NCI-H1092 (cell line): ENCODE results near the gene RGSL1.
"Not testable (repeated sequence)": the region's sequence is repeated elsewhere in the genome, so short reads cannot be mapped to it uniquely, and the experiment has no call there.

Experiments used
- DNase-seq: peaks from one replicate; lab custom pipeline; 2025; lab: John Stamatoyannopoulos, UW

Gene RGSL1

DNA sequence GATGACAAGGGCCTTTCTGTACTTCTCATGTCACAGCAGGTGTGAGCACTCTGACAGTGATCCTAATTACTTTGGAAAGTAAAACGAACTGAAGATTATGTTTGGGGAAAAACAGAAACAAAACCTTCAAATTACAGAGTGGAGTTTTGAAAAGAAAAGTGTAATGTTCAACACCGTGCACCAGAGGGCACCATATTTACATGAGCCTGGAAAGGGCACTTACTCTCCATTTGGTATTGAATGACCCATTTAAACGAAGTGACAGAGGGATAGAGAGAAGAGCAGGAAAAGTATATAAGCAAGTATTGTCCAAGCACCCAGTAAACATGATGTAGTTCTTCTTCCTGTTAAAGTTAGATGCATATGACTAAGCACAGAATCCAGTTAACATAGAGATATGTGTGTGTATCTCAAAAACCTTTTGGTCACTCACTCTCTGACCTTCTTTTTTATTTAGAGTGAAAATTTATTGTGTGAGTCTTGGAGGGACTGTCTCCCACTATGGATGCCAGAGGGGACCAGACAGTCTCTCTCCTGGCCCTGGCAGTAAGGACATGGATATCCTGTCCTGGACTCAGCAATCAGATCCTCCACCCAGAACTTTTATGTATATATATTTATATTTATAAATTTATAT, 3.8 kb upstream of the RGSL1 start:
- peak; percentile 50 for DNase-seq

DNA sequence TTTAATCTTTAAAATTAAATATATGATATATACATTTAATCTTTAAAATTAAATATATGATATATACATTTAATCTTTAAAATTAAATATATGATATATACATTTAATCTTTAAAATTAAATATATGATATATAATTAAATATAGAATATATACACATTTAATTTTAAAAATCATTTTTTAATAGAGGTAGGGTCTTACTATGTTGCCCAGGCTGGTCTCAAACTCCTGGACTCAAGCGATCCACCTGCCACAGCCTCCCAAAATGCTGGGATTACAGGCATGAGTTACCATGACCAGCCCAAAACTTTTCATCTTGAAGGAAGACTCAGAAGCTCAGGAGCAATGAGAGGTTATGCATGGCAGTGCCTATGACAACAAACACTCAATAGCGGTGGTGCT, 2.8 kb upstream of the RGSL1 start:
- not testable (repeated sequence) for DNase-seq

GRCh38 chr1:182447660-182448059, 2.3 kb upstream of the RGSL1 start:
- DNase-seq, result no peak

DNA sequence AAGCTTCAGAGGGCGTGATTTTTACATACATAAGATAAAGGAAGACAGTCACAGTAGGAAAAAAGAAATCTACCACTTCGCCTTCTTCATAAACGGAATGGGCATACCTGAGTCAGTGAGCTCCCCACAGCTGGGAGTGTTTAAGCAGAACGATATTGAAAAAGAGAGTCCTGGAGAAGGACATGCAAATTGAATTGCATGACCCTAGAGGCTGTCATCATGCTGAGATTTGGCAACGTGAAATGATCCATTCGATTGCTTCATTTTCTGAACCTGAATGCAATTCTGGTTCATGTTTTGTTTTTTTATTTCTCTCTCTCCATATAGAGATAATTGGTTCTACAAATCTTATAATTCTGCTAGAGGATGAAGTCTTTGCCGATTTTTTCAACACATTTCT, 3.7 kb downstream of the RGSL1 start:
- DNase-seq, result no peak

DNA sequence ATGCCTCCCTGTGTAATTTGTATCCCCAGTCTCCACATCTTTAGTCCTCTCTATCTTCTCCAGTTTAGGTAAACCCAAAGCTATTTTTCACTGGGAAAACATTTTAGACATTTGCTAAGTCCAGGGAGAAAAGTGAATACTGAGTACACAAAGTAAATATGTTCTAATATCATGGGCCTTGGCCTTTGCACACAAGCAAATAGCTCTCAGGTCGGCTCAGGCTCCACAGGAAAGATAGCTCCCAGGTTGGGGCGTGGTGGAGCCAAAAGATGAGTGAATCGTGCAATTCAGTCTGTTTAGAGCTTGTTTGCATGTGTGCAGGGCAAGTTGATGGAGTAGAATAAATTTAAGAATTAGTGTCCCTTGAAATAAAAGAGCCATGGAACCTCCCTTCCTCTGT, 7.9 kb downstream of the RGSL1 start:
- no peak for DNase-seq

DNA sequence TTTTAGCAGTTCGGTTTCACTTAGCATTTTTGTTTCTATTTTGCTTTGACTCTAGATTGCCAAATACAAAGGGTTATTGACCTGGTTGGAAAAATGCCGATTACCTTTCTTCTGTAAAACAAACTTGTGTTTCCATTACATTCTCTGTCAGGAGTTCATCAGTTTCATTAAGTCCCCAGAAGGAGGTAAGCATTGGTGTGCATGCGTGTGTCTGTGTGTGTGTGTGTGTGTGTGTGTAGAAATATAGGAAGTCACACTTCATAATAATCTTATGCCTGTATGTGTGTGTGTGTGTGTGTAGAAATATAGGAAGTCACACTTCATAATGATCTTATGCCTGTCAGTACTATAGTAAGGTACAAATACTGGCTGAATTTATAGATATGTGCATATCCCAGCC, 10.0 kb downstream of the RGSL1 start:
- no peak for DNase-seq

DNA sequence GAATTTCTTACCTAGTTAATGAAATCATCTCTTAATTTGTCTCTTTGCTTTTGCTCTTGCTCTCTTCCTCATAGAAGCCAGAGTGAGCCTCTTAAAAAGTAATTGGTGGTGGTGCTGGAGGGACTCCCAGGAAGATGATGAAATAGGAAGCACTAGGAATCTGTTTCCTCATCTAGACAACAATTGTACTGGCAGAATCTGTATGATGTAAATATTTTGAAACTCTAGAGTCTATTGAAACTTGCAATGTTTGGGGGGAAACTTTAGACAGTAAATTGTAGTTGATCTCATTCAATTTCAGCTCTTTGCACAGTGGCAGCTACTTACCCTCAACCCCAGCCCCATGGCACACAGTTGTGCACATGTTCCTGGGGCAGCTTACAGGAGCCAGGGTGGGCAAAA, 10.6 kb downstream of the RGSL1 start:
- DNase-seq, result no peak

DNA sequence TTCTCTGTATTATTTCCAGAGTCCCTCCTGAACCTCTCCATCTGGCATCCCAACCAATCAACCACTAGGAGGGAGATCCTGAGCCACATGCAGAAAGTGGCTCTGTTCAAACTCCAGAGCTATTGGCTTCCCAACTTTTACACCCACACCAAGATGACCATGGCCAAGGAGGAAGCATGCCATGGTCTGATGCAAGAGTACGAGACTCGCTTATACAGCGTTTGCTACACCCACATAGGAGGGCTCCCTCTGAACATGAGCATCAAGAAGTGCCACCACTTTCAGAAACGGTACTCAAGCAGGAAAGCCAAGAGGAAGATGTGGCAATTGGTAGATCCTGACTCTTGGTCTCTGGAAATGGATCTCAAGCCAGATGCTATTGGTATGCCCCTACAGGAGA, 23.6 kb downstream of the RGSL1 start:
- no peak for DNase-seq

DNA sequence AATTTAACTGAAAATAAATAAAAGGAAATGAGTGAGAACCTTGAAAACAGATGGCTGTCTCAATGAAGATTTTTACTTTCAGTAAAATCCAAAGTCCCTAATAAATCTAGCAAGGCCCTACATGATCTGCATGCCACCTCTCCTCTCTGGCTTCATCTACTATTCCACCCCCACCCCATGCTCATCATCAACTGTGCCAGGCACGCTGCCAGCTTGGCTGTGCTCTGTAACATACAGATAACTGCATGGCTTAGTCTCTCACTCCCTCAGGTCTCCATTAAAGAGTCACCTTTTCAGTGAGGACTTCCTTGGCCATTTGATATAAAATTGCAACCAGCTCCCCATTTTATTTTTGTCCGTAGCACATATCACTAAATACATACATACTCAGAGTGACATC, 26.7 kb downstream of the RGSL1 start:
- DNase-seq, result no peak

DNA sequence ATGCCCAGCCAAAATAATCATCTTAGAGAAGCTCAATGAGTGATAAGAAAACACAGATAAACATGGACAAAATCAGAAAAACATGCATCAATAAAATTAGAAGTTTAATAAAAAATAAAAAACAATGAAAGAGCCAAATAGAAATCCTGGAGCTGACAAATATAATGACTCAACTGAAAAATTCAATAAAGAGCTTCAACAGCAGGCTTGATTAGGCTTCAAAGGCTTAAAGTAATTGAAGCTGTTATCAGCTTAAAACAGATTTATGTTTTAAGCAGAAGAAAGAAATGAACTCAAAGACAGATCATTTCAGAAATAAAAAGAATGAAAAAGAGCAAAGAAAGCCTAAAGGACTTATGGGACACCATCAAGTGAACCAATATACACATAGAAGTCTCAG, 28.3 kb downstream of the RGSL1 start:
- DNase-seq, result no peak

DNA sequence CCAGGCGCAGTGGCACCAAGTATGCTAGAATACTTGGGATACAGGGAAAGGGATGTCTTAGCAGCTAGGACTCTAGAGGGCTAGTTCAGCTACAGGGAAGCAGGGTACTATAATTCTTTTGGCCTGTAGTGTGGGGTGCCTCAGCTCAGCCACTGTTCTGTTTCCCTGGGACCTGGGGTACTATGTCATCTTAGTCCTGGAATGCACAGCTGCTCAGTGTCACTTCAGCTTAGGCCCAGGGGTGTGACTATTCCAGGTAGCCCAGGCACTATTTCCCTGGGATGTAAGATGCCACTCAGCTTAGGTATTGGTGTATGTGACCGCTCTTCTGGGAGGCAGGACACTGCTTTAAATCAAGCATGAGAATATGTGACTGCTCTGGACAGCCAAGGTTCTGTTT, 34.1 kb downstream of the RGSL1 start:
- no peak for DNase-seq

- no peak for DNase-seq
Observed at GRCh38 chr1:182484531-182485257, 34.7 kb downstream of the RGSL1 start.

- no peak for DNase-seq
Observed at GRCh38 chr1:182485861-182486260, 35.9 kb downstream of the RGSL1 start.

GRCh38 chr1:182488803-182489202, 38.9 kb downstream of the RGSL1 start:
- no peak for DNase-seq

GRCh38 chr1:182493063-182493462, 43.1 kb downstream of the RGSL1 start:
- no peak for DNase-seq

- DNase-seq, result no peak
Observed at GRCh38 chr1:182495002-182495401, 45.1 kb downstream of the RGSL1 start.

- no peak for DNase-seq
Observed at GRCh38 chr1:182495693-182496092, 45.7 kb downstream of the RGSL1 start.

GRCh38 chr1:182507685-182508084, 57.7 kb downstream of the RGSL1 start:
- DNase-seq, result no peak

DNA sequence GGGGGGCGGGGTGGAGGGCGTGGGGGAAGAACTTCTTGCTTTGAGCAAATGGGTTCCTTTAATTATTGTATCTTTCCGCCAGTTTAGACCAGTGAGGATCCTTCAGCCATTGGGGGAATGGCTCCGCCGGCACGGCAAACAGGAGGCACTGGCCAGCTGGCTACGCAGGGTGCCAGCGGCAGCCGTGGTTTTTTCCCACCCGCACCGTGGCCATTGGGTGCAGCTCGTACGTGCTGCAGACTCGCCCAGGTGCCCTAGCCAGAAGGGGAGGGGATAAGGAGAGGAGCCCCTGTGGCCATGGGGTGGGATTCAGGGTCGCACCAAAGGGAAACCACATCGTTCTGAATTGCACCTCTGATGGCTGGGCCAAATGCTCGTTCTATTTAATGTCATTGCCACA, 65.6 kb downstream of the RGSL1 start:
- no peak for DNase-seq

- DNase-seq, result no peak
Observed at GRCh38 chr1:182520736-182521135, 70.8 kb downstream of the RGSL1 start.

GRCh38 chr1:182525342-182525741, 75.4 kb downstream of the RGSL1 start:
- no peak for DNase-seq

- no peak for DNase-seq
Observed at GRCh38 chr1:182527680-182528079, 77.7 kb downstream of the RGSL1 start.

DNA sequence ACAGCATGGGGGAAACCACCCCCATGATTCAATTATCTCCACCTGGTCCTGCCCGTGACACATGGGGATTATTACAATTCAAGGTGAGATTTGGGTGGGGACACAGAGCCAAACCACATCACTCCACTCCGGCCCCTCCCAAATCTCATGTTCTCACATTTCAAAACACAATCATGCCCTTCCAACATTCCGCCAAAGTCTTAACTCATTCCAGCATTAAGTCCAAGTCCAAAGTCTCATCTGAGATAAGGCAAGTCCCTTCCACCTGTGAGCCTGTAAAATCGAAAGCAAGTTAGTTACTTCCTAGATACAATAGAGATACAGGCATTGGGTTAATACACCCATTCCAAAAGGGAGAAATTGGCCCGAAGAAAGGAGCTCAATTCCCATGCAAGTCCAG, 78.3 kb downstream of the RGSL1 start:
- not testable (repeated sequence) for DNase-seq

GRCh38 chr1:182533896-182534295, 84.0 kb downstream of the RGSL1 start:
- DNase-seq, result no peak
